A549 (cell line): ENCODE results near the gene KIAA0825. TPM values are rescaled to one million over a fixed set of nuclear protein-coding genes. Genes with fewer than 3 reads are reported as not detected.

Experiments
- ATAC-seq, 2 experiments: fragments of 200-7000 bp in 1 of 2; fragments of >200 bp in 1 of 2; cut with Nextera tagmentation in 1 of 2; cut with Tn5 transposase in 1 of 2; 3 replicates each; pipeline versions ENCODE4 v1.8.0 to v1.9.1; 2018 to 2020; ENCODE audit warnings: mild to moderate bottlenecking in 1 of 2, moderate library complexity in 1 of 2
- CTCF ChIA-PET: fragments of 300-600 bp; sonication (Branson Sonifier 250); formaldehyde crosslinking; extraction: SDS; loops from one replicate; lab custom pipeline; 2021; ENCODE audit warnings: antibody characterized with exemption, inconsistent platforms; lab: Yijun Ruan, JAX
- POLR2A ChIA-PET: fragments of 350-600 bp; formaldehyde crosslinking; extraction: SDS; loops from one replicate; lab custom pipeline; 2021; ENCODE audit warnings: antibody characterized with exemption, inconsistent platforms; lab: Yijun Ruan, JAX
- DNase-seq, 2 experiments: peaks; one replicate each; pipeline versions ENCODE4 v3.0.0 to v3.0.0-alpha.2; 2011 to 2016; ENCODE audit warnings: low read depth in 1 of 2, low spot score in 1 of 2
- FAIRE-seq: peaks from 2 replicates; lab custom pipeline; 2011; peaks lifted over from hg19 to GRCh38; lab: Jason Lieb, UNC
- H3K27ac ChIP-seq, 2 experiments: fragments of >200 bp; sonication (Bioruptor Twin); formaldehyde crosslinking; 3 replicates each; pipeline ENCODE4 v1.5.1; 2016 to 2017
- H3K4me1 ChIP-seq: fragments of >200 bp; sonication (Bioruptor Twin); formaldehyde crosslinking; 3 replicates; pipeline ENCODE4 v1.6.1; 2016
- H3K4me2 ChIP-seq: fragments of >200 bp; sonication (Bioruptor Twin); formaldehyde crosslinking; 3 replicates; pipeline ENCODE4 v1.6.1; 2016
- H3K4me3 ChIP-seq: fragments of >200 bp; sonication (Bioruptor Twin); formaldehyde crosslinking; 3 replicates; pipeline ENCODE4 v1.5.1; 2016
- H3K9me3 ChIP-seq: fragments of >200 bp; sonication (Bioruptor Twin); formaldehyde crosslinking; 3 replicates; pipeline ENCODE4 v1.6.1; 2016
- ATOH8 ChIP-seq: fragments of 250-450 bp; sonication (Bioruptor Pico); IDR thresholded peaks from 2 replicates; pipeline ENCODE4 v1.5.0; 2020; ENCODE audit warnings: low read depth, mild to moderate bottlenecking, moderate library complexity
- BHLHE40 ChIP-seq: IDR thresholded peaks from 2 replicates; pipeline ENCODE4 v1.6.1; 2012; ENCODE audit warnings: low read depth, low read length, inconsistent platforms
- CTCF ChIP-seq: fragments of >200 bp; sonication (Bioruptor Twin); formaldehyde crosslinking; IDR thresholded peaks from 3 replicates; pipeline ENCODE4 v1.5.1; 2016
- ELK1 ChIP-seq: fragments of 150-350 bp; IDR thresholded peaks from 2 replicates; pipeline ENCODE4 v1.6.1; 2014; ENCODE audit warnings: low read depth, mild to moderate bottlenecking, low read length
- FOSB ChIP-seq: fragments of 250-450 bp; sonication (Bioruptor Pico); IDR thresholded peaks from 2 replicates; pipeline ENCODE4 v1.5.0; 2020; ENCODE audit warnings: mild to moderate bottlenecking, moderate library complexity
- FOXS1 ChIP-seq: fragments of 250-450 bp; sonication (Bioruptor Pico); IDR thresholded peaks from 2 replicates; pipeline ENCODE4 v1.5.0; 2020; ENCODE audit warnings: mild to moderate bottlenecking, moderate library complexity
- HES2 ChIP-seq: fragments of >200 bp; sonication (Bioruptor Twin); formaldehyde crosslinking; IDR thresholded peaks from 2 replicates; pipeline ENCODE4 v1.6.1; 2016
- HMGXB4 ChIP-seq: fragments of 250-450 bp; sonication (Bioruptor Pico); IDR thresholded peaks from 2 replicates; pipeline ENCODE4 v1.5.0; 2021; ENCODE audit warnings: mild to moderate bottlenecking, moderate library complexity, borderline replicate concordance
- HOXB13 ChIP-seq: fragments of 250-450 bp; sonication (Bioruptor Pico); IDR thresholded peaks from 2 replicates; pipeline ENCODE4 v1.5.0; 2020; ENCODE audit warnings: low read depth, mild to moderate bottlenecking, moderate library complexity
- KDM1A ChIP-seq: fragments of 200-600 bp; sonication (generic); IDR thresholded peaks from 2 replicates; pipeline ENCODE4 v1.6.1; 2016; ENCODE audit warnings: low read depth, mild to moderate bottlenecking
- KDM5A ChIP-seq: fragments of 200-600 bp; sonication (generic); IDR thresholded peaks from 2 replicates; pipeline ENCODE4 v1.6.1; 2016; ENCODE audit warnings: antibody characterized with exemption, mild to moderate bottlenecking
- MAZ ChIP-seq: fragments of 150-350 bp; IDR thresholded peaks from 2 replicates; pipeline ENCODE4 v1.6.1; 2014; ENCODE audit warnings: antibody characterized with exemption, low read depth, low read length, borderline replicate concordance
- MYC ChIP-seq: IDR thresholded peaks from 2 replicates; pipeline ENCODE4 v1.6.1; 2012; ENCODE audit warnings: mild to moderate bottlenecking, inconsistent platforms, low read length, improper control_type of control experiment, borderline replicate concordance
- NPAS2 ChIP-seq: fragments of 250-450 bp; sonication (Bioruptor Pico); IDR thresholded peaks from 2 replicates; pipeline ENCODE4 v1.8.0; 2022; ENCODE audit warnings: mild to moderate bottlenecking, moderate library complexity, borderline replicate concordance
- POLR2A ChIP-seq: IDR thresholded peaks from 2 replicates; pipeline ENCODE4 v1.6.1; 2012; ENCODE audit warnings: mild to moderate bottlenecking, low read length
- POLR2AphosphoS2 ChIP-seq: conservative IDR thresholded peaks from 2 replicates; pipeline ENCODE4 v1.6.1; 2012; ENCODE audit warnings: low read length, improper control_type of control experiment, inconsistent platforms
- RARB ChIP-seq: fragments of 250-450 bp; sonication (Bioruptor Pico); IDR thresholded peaks from 2 replicates; pipeline ENCODE4 v1.8.0; 2021; ENCODE audit warnings: mild to moderate bottlenecking, moderate library complexity
- RCOR1 ChIP-seq: fragments of 150-350 bp; IDR thresholded peaks from 2 replicates; pipeline ENCODE4 v1.6.1; 2014; ENCODE audit warnings: antibody characterized with exemption, low read length, low read depth
- REST ChIP-seq: fragments of 200-600 bp; sonication (generic); IDR thresholded peaks from 2 replicates; pipeline ENCODE4 v1.6.1; 2016; ENCODE audit warnings: antibody characterized with exemption, mild to moderate bottlenecking, moderate library complexity
- RFX5 ChIP-seq: fragments of 450-650 bp; IDR thresholded peaks from 2 replicates; pipeline ENCODE4 v1.7.1; 2014; ENCODE audit warnings: antibody characterized with exemption, mild to moderate bottlenecking, moderate library complexity
- RNF2 ChIP-seq: fragments of 200-600 bp; sonication (generic); IDR thresholded peaks from 2 replicates; pipeline ENCODE4 v1.6.1; 2016; ENCODE audit warnings: low read depth, mild to moderate bottlenecking, antibody characterized with exemption, moderate library complexity, borderline replicate concordance
- ZFP36 ChIP-seq: fragments of 450-650 bp; IDR thresholded peaks from 2 replicates; pipeline ENCODE4 v1.6.1; 2014; ENCODE audit warnings: borderline replicate concordance; ENCODE audit not compliant: partially characterized antibody
- ZNF302 ChIP-seq: fragments of 250-450 bp; sonication (Bioruptor Pico); IDR thresholded peaks from 2 replicates; pipeline ENCODE4 v1.9.0; 2021; ENCODE audit warnings: inconsistent platforms, mild to moderate bottlenecking, moderate library complexity
- ZSCAN20 ChIP-seq: fragments of 250-450 bp; sonication (Bioruptor Pico); IDR thresholded peaks from 2 replicates; pipeline ENCODE4 v1.8.0; 2022; ENCODE audit warnings: mild to moderate bottlenecking, moderate library complexity
- WGBS: methylation state at CpG from one replicate; pipeline ENCODE4 v1.1.6; 2017; ENCODE audit errors: missing lambda C conversion rate; 5-methylcytosine and 5-hydroxymethylcytosine counted together
- polyA plus RNA-seq, 4 experiments: library from polyadenylated mRNA; depleted of rRNA in 3 of 4; stranded (reverse); fragments of >200 nt; fragmentation: RNase III in 1 of 4; extraction: RNeasy Plus Mini Kit Qiagen cat#74134 plus additional on column Dnase treatment in 1 of 4; gene quantifications; 2 replicates in 3 of 4; 3 replicates in 1 of 4; pipeline ENCODE4 v1.2.3, GENCODE V29; 2011 to 2017
- TF ChIP-seq, protein P1 (sequence below): IDR thresholded peaks from 2 replicates; pipeline ENCODE4 v1.6.1; 2012; ENCODE audit warnings: low read depth, borderline replicate concordance

Gene KIAA0825
- polyA plus RNA-seq, 2 of the 4 experiments (the other 2 are of a cell fraction) = 0.57 to 0.80 TPM

GRCh38 chr5:94467954-94468930, 150.2 kb downstream of the KIAA0825 start:
- ATAC-seq = no peak
- no peak for TF ChIP-seq KDM1A
- TF ChIP-seq POLR2A = no peak
- TF ChIP-seq REST = no peak
- no peak for TF ChIP-seq HOXB13
- TF ChIP-seq MYC = no peak
- TF ChIP-seq, protein P1, sequence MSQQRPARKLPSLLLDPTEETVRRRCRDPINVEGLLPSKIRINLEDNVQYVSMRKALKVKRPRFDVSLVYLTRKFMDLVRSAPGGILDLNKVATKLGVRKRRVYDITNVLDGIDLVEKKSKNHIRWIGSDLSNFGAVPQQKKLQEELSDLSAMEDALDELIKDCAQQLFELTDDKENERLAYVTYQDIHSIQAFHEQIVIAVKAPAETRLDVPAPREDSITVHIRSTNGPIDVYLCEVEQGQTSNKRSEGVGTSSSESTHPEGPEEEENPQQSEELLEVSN = no peak
- no peak for TF ChIP-seq ZFP36
- TF ChIP-seq FOSB = no peak
- no peak for TF ChIP-seq MAZ
- TF ChIP-seq RCOR1 = no peak
- CTCF ChIA-PET = interaction anchor here (1.2 kb wide), 1 partner anchor 56 kb away, joined by 4 read pairs; no protein-coding TSS in a partner anchor
- Histone ChIP-seq H3K9me3 (no peaks in the 10 kb centered on the region), H3K4me3 (no peak overlapping the region), H3K27ac (no peak overlapping the region), H3K4me2 (no peak overlapping the region), H3K4me1 (no peaks in the 10 kb centered on the region)
- no peak for DNase-seq
- POLR2A ChIA-PET = no interaction called here
- 42% methylated on average over 5 of the region's 5 CpGs for WGBS
- FAIRE-seq = no peak

DNA sequence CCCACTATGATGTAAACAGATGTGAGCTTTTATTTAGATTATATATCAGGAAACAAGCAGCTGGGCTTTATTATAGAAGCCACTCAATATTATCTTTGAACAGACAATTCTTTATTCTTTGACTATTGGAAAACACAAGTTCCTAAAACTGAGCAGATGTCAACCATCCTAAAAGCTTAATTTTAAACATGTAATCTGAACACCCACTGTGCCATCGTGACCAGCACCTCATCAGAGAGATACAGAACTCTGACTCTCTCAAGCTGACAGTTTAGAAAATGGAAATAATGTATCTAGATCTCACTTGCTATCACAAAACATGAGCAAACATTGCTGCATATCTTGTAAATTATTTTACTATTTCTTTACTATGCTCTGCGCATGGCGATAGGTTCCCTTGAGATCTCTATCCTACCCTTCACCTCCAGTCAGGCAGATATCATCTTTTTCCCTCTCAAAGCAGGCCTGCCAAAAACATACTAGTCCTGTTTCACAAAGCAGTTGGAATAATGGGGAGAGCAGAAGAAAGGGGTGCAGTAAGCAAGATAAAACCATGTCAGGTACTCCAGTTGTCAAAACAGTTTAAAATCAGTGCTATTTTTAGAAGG, 151.0 kb downstream of the KIAA0825 start:
- Histone ChIP-seq H3K27ac (no peak overlapping the region), H3K9me3 (no peaks in the 10 kb centered on the region), H3K4me3 (no peak overlapping the region), H3K4me1 (no peaks in the 10 kb centered on the region), H3K4me2 (no peak overlapping the region)
- ChIA-PET POLR2A (no interaction called here), CTCF (no interaction called here)
- DNase-seq (no peak), FAIRE-seq (no peak), ATAC-seq (no peak)
- WGBS = 76% methylated on average over 3 of the region's 3 CpGs
- no peak for TF ChIP-seq RNF2
- no peak for TF ChIP-seq ZNF302
- no peak for TF ChIP-seq HMGXB4
- no peak for TF ChIP-seq FOXS1 (CRISPR knock-in tag)
- no peak for TF ChIP-seq FOSB
- TF ChIP-seq ELK1 = no peak
- TF ChIP-seq HES2 = no peak
- TF ChIP-seq ZSCAN20 (CRISPR knock-in tag) = no peak
- TF ChIP-seq CTCF = no peak
- no peak for TF ChIP-seq RFX5
- no peak for TF ChIP-seq BHLHE40
- no peak for TF ChIP-seq ATOH8
- TF ChIP-seq POLR2AphosphoS2 = no peak
- no peak for TF ChIP-seq KDM5A
- TF ChIP-seq RARB (CRISPR knock-in tag) = no peak
- no peak for TF ChIP-seq NPAS2 (CRISPR knock-in tag)
